OCI-LY3 (cell line): ENCODE measurements around the gene SLC1A4.

Experiments used
- EZH2phosphoT487 ChIP-seq: fragments of 200-600 bp; shearing (Covaris generic); IDR thresholded peaks from 2 replicates; pipeline ENCODE4 v1.6.1; 2018; ENCODE audit warnings: antibody characterized with exemption, mixed run types, low read depth
- TF ChIP-seq, protein P1 (sequence below): fragments of 200-600, 300-600 bp; sonication (generic); IDR thresholded peaks from 2 replicates; pipeline ENCODE4 v1.5.1; 2014; ENCODE audit warnings: antibody characterized with exemption, low read length, low read depth

DNA sequence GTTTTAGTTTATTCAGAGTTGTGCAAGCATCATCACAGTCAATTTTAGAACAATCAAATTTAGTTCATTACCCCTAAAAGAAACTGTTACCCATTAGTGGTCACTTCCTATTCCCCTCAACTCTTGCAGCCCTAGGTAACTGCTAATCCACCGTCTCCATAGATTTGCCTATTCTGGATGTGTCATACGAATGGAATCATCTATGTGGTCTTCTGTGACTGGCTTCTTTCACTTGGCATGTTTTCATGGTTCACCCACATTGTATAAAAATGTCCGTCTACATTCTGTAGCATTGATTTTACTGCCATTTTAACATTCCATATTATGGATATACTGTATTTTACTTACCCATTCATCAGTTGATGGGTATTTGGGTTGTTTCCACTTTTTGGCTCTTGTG, 61.7 kb downstream of the SLC1A4 start:
- TF ChIP-seq, protein P1, sequence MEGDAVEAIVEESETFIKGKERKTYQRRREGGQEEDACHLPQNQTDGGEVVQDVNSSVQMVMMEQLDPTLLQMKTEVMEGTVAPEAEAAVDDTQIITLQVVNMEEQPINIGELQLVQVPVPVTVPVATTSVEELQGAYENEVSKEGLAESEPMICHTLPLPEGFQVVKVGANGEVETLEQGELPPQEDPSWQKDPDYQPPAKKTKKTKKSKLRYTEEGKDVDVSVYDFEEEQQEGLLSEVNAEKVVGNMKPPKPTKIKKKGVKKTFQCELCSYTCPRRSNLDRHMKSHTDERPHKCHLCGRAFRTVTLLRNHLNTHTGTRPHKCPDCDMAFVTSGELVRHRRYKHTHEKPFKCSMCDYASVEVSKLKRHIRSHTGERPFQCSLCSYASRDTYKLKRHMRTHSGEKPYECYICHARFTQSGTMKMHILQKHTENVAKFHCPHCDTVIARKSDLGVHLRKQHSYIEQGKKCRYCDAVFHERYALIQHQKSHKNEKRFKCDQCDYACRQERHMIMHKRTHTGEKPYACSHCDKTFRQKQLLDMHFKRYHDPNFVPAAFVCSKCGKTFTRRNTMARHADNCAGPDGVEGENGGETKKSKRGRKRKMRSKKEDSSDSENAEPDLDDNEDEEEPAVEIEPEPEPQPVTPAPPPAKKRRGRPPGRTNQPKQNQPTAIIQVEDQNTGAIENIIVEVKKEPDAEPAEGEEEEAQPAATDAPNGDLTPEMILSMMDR = no peak
- TF ChIP-seq EZH2phosphoT487 = no peak
